OCI-LY7 (cell line): Measurements from ENCODE around the gene WSB2. TPM values are rescaled to one million over a fixed set of nuclear protein-coding genes. Genes with fewer than 3 reads are reported as not detected.

Experiments
- BruUV-seq: library from RNA; stranded (reverse); fragments of 400-500 nt; replicated peaks from 2 replicates; lab custom pipeline; 2021; lab: Mats Ljungman, UMichigan
- CTCF ChIA-PET: fragments of 300-600 bp; sonication (Branson Sonifier 250); formaldehyde crosslinking; loops from one replicate; lab custom pipeline; 2022; ENCODE audit warnings: antibody characterized with exemption; ENCODE audit not compliant: unreplicated experiment; lab: Charles Lee
- POLR2A ChIA-PET: fragments of 300-600 bp; sonication (Branson Sonifier 250); formaldehyde crosslinking; loops from one replicate; lab custom pipeline; 2022; ENCODE audit warnings: antibody characterized with exemption; lab: Charles Lee
- DNase-seq: peaks from one replicate; pipeline ENCODE4 v3.0.0-alpha.2; 2015; ENCODE audit warnings: low spot score
- H2AFZ ChIP-seq: fragments of 200-600 bp; sonication (generic), shearing (Covaris generic); 2 replicates; pipeline ENCODE4 v1.6.1; 2014; ENCODE audit warnings: mild to moderate bottlenecking, antibody characterized with exemption, low read length, moderate library complexity
- H3K27ac ChIP-seq: fragments of 200-600 bp; sonication (generic); 2 replicates; pipeline ENCODE4 v1.5.1; 2014; ENCODE audit warnings: mixed run types, low read depth, mild to moderate bottlenecking, moderate library complexity, low read length, inconsistent platforms; ENCODE audit not compliant: poor library complexity, severe bottlenecking
- H3K36me3 ChIP-seq: fragments of 200-600 bp; sonication (generic); 2 replicates; pipeline ENCODE4 v1.6.1; 2014; ENCODE audit warnings: mild to moderate bottlenecking, antibody characterized with exemption, low read length, moderate library complexity, mixed read lengths; ENCODE audit not compliant: insufficient read depth
- H3K4me1 ChIP-seq: fragments of 200-600 bp; sonication (generic); 2 replicates; pipeline ENCODE4 v1.5.1; 2014; ENCODE audit warnings: mild to moderate bottlenecking, low read length; ENCODE audit not compliant: insufficient read depth, poor library complexity, severe bottlenecking
- H3K4me2 ChIP-seq: fragments of 200-600 bp; sonication (generic); 2 replicates; pipeline ENCODE4 v1.6.1; 2014; ENCODE audit warnings: mild to moderate bottlenecking, low read length
- H3K4me3 ChIP-seq: fragments of 200-600 bp; sonication (generic); 2 replicates; pipeline ENCODE4 v1.5.1; 2014; ENCODE audit warnings: mild to moderate bottlenecking, low read depth, low read length; ENCODE audit not compliant: poor library complexity, severe bottlenecking
- H3K79me2 ChIP-seq: fragments of 200-600 bp; sonication (generic); 2 replicates; pipeline ENCODE4 v1.6.1; 2016; ENCODE audit warnings: low read depth, mild to moderate bottlenecking, low read length, moderate library complexity, mixed read lengths; ENCODE audit not compliant: insufficient read depth
- H3K9me2 ChIP-seq: fragments of 200-600 bp; sonication (generic); 2 replicates; pipeline ENCODE4 v1.6.1; 2016; ENCODE audit warnings: mild to moderate bottlenecking, low read length, mixed read lengths; ENCODE audit not compliant: insufficient read depth
- H3K9me3 ChIP-seq: fragments of 200-600 bp; sonication (generic); 2 replicates; pipeline ENCODE4 v1.6.1; 2014; ENCODE audit warnings: mild to moderate bottlenecking, mixed run types, low read length, mixed read lengths
- H4K20me1 ChIP-seq: fragments of 200-600 bp; sonication (generic); 2 replicates; pipeline ENCODE4 v1.6.1; 2014; ENCODE audit warnings: mild to moderate bottlenecking, antibody characterized with exemption, low read length, moderate library complexity, mixed read lengths; ENCODE audit not compliant: insufficient read depth
- EZH2phosphoT487 ChIP-seq: fragments of 200-600 bp; sonication (generic); IDR thresholded peaks from 2 replicates; pipeline ENCODE4 v1.6.1; 2018; ENCODE audit warnings: low read depth, borderline replicate concordance, mild to moderate bottlenecking, mixed run types, antibody characterized with exemption, low read length, moderate library complexity, mixed read lengths
- intact Hi-C: fragments of 100-400 bp; cut with micrococcal nuclease; formaldehyde crosslinking; loops from one replicate; pipeline ENCODE4 v1.10.0; 2022; ENCODE audit not compliant: unreplicated experiment
- total RNA-seq, 2 experiments: library from RNA; depleted of rRNA in 1 of 2; stranded (reverse); fragments of >200 nt in 1 of 2; shearing (Covaris generic) in 1 of 2; gene quantifications; 2 replicates each; pipeline ENCODE4 v1.2.3, GENCODE V29; 2014 to 2022
- TF ChIP-seq, protein P1 (sequence below): fragments of 200-600 bp; sonication (generic); conservative IDR thresholded peaks from 2 replicates; pipeline ENCODE4 v1.5.1; 2014; ENCODE audit warnings: mild to moderate bottlenecking, antibody characterized with exemption, low read length, moderate library complexity, mixed read lengths

Gene WSB2
- total RNA-seq, 2 experiments from 2014 or later, result 31.9 to 34.4 TPM

DNA sequence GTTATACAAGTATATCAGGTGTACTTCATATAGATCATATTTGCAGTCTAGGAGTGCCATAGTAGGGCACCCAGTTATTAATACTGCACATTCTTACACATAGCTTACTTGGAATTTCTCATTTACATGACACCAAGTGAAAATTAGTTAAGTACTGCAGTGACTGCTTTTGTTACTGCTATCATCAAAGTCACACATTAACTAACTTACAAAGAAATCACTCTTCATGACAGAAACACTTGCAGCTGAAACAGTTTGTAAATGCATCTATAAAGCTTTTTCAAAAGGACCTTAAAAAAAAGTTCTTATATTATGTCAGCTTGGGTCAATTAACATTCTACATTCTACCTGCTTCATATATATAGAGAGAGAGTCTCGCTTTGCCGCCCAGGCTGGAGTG lies 62.3 kb downstream of the WSB2 start:
- BruUV-seq, result no TSS peak
- intact Hi-C loops, result no loop called here
- Histone ChIP-seq H3K9me3 (no peaks in the 10 kb centered on the region), H3K9me2 (no peaks in the 10 kb centered on the region), H3K4me1 (no peaks in the 10 kb centered on the region), H3K27ac (no peak overlapping the region), H3K36me3 (no peaks in the 10 kb centered on the region), H4K20me1 (no peaks in the 10 kb centered on the region), H3K4me2 (no peak overlapping the region), H3K4me3 (no peak overlapping the region), H2AFZ (no peak overlapping the region), H3K79me2 (no peaks in the 10 kb centered on the region)
- CTCF ChIA-PET, result no interaction called here
- no peak for TF ChIP-seq EZH2phosphoT487
- TF ChIP-seq, protein P1, sequence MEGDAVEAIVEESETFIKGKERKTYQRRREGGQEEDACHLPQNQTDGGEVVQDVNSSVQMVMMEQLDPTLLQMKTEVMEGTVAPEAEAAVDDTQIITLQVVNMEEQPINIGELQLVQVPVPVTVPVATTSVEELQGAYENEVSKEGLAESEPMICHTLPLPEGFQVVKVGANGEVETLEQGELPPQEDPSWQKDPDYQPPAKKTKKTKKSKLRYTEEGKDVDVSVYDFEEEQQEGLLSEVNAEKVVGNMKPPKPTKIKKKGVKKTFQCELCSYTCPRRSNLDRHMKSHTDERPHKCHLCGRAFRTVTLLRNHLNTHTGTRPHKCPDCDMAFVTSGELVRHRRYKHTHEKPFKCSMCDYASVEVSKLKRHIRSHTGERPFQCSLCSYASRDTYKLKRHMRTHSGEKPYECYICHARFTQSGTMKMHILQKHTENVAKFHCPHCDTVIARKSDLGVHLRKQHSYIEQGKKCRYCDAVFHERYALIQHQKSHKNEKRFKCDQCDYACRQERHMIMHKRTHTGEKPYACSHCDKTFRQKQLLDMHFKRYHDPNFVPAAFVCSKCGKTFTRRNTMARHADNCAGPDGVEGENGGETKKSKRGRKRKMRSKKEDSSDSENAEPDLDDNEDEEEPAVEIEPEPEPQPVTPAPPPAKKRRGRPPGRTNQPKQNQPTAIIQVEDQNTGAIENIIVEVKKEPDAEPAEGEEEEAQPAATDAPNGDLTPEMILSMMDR, result no peak
- DNase-seq, result no peak
- POLR2A ChIA-PET, result no interaction called here

DNA sequence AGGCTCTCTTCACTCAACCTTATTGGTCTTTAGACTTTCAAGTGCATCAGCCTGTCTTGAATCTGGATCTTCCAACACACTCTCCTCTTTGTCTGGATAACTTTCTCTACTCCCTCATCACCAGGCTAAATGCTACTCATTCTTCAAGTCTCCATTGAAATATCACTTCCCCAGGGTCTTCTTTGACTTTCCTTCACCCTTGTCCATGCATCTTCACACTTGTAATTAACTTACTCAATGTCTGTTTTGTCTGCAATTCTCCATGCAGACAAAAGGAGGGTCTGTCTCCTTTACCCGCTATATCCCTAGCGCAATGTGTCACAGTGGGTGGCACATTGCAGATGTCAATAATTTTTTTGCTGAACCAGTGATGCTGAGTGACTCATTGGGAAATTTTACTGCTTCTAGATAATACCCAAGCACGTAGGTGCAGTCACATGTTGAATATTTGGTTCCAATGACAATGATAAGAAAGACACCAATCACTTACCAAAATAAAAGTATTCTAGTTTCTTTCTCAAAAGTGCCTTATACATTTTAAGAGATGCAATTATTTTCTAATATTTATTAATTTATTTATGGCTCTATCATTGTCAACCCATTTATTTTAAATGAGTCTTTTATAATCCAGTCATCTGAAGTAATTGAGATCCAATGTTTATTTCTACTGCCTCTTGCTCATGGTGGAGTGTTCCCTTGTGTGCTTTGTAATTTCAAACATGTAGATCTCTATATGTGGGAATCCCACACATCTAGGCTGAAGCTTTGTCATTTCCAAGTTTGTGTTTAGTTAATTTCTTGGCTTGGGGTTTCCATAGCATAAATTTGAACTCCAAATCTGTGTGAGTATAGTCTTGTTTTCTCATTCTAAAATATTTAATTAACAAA lies 66.2 kb downstream of the WSB2 start:
- Histone ChIP-seq H3K4me3 (no peak overlapping the region), H2AFZ (no peak overlapping the region), H3K79me2 (no peaks in the 10 kb centered on the region), H3K4me1 (no peaks in the 10 kb centered on the region), H4K20me1 (no peaks in the 10 kb centered on the region), H3K4me2 (no peak overlapping the region), H3K9me2 (no peaks in the 10 kb centered on the region), H3K36me3 (no peaks in the 10 kb centered on the region), H3K9me3 (no peaks in the 10 kb centered on the region), H3K27ac (no peak overlapping the region)
- ChIA-PET CTCF (no interaction called here), POLR2A (no interaction called here)
- DNase-seq, result no peak
- intact Hi-C loops, result no loop called here
- no peak for TF ChIP-seq EZH2phosphoT487
- TF ChIP-seq, protein P1, result no peak
- BruUV-seq, result no TSS peak
